Activated CD4-positive, alpha-beta T cell treated with anti-CD3 and anti-CD28 coated beads, Interleukin-2, amount 50 U/mL, for 48 hours (primary cell): ENCODE data around the gene PARL.
"Not testable (repeated sequence)": the region's sequence is repeated elsewhere in the genome, so short reads cannot be mapped to it uniquely, and the experiment has no call there.

ENCODE experiments used
- DNase-seq, 2 experiments: peaks; one replicate each; pipeline ENCODE4 v3.0.0-alpha.2; 2020

PARL gene

DNA sequence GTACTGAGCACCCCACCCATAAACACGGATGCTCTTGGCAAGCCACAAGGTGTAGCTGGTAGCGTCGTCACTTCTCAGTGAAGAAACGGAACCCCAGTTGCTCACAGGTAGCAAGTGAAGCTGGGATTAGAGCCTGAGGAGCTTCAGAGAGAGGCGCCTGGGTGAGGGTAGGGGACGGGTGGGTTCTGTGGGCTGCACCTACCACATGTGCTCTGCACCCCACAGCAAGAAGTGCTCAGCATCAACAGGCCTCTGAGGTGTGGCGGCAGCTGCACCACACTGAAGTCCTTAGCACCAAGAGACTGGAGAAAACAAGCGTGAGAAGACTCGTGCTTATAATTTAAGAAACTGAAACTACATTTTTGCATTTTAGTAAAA is 69.1 kb downstream of the PARL start:
- no peak for DNase-seq

DNA sequence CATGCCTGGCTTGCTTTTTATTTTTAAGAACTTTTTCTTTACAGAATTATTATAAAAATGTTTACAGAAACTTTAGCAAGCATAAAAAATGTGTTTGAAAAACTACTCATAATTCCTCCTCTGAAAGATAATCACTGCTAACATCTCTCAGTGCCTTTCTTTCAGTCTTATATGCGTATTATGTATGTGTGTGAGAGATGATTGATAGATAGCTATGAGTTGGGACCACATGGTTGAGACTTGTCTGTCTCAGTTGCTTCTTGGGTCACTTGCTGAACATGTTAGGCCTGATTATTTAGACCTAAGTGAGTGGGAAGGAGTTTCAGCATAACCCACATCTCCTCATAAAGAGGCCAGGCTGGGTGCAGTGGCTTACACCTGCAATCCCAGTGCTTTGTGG is 70.4 kb downstream of the PARL start:
- no peak for DNase-seq

- DNase-seq = no peak
These were observed 71.8 kb downstream of the PARL start for GRCh38 chr3:183812761-183813445.

DNA sequence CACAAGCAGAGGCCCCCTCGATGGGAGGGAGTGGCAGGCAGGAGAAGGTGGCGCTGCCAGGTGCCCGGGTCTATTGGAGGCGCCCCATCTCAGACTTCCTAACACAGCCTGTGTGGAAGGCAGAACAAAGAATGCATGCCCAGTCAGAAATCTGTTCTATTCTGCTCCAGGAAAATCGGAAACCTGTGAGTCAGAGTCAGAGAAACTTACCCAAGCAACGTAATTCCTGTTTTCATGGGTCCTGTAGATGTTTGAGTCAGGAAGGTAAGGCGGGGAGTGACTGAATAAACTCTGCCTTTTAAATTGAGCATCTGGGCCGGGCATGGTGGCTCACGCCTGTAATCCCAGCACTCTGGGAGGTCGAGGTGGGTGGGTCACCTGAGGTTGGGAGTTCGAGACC is 73.0 kb downstream of the PARL start:
- DNase-seq = no peak

- no peak for DNase-seq
These were observed 73.8 kb downstream of the PARL start for GRCh38 chr3:183810643-183811594.

GRCh38 chr3:183809270-183809669 is 75.4 kb downstream of the PARL start:
- no peak for DNase-seq

- no peak for DNase-seq
These were observed 76.3 kb downstream of the PARL start for GRCh38 chr3:183808355-183808754.

DNA sequence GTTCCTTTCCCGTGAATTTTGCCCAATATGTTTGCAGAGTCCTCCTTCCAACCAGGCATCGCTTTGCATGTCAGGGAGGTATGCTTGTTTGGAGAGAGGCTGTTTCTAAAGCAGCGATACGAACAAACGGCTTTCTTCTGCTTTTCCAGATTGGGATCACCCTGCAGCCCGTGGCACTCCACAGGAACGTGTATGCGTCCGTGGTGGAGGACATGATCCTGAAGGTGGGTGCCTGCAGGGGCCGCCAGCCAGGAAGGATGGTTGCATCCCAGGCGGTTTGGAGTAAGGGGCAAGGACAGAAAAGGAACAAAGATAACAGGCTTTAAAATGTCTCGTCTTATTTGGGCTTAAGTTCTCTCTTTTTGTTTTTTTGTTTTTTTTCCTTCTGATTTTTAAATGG is 76.8 kb downstream of the PARL start:
- no peak for DNase-seq

DNA sequence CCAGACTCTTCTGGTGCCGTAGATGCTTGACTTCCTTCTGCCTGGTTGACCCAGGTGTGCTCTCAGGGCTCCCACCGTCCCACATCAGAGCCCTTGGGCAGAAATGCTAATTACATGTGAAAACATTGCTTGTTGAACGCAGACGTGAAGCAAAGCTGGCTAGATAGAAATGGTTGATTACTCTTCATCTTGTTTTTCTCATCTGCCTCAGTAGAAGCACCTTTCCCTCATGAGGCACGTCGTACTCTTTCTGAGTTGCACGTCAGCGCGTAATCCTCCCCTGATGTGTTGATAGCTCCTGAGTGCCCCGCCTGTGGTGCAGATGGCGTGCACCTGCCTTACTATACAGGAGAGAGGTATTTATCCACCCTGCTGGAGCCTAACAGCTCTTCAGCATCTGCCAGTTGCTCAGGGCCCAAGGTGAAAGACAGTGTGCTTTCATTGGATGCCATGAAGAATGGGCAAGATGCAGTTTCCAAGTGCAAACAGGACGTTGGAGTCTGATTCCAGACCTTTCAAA is 77.4 kb downstream of the PARL start:
- DNase-seq = no peak

- no peak for DNase-seq
These were observed 81.7 kb downstream of the PARL start for GRCh38 chr3:183802989-183803388.

DNA sequence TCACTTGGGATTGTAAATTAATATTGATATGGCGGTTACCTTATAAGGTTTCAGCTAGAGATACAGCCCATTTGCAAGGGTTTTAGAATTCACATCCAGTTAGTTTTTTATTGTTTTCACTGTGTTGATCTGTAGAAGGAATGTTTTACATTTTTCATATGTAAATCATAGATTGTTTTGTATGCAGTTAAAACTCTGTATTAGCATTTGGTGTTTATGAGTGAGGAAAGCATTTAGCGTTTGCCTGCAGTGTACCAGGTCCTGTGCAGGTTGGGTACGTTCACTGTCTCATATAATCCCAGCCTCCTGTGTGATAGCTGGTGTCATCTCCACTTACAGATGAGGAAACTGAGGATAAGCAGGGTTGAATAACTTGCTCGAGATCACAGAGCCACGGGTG is 83.1 kb downstream of the PARL start:
- DNase-seq = no peak

DNA sequence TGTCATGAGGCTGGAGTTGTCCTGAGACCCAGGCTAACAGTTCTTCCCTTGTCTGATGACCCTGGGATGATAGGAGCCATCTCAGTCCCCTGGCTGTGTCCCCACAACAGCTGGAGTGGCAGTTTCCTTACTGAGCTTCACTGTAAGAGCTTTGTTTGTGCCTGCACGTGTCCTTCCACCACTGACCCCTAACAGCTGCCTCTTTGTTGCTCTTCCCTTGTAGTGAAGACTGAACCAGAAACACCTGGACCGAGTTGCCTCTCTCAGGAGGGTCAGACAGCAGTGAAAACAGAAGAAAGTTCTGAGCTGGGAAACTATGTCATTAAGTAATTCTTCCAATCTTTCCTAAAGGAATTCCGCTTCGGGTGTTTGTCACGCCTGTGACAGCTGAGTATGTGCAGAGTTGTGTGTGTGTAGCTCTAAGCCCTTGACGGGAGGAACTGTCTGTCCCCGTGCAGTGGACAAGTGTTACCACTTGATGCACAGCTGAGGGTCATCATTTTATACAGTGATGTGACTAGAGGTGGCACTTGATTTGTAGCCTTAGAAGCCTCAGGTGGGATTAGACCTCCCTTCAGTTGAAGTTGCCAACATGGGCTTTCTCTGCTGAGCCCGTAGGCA is 84.3 kb downstream of the PARL start:
- no peak for DNase-seq

DNA sequence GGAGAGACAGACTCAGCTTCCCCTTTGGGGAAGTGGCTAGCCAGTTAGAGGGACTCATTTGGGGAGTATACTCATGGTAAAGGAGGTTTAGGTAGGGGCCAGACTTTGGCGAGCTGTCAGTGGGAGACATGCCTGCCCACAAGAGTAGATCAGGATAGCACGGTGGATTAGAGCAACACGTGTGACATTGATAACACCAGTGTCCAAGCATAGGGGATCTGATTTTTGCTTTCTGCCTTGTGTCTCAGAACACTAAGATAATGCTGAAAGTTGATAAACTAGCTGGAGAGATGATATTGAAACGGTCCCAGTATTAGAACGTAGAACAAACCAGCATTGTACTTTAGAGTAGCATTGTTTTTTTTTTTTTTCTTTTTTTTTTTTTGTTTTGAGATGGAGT is 85.2 kb downstream of the PARL start:
- DNase-seq = no peak

GRCh38 chr3:183797996-183798395 is 86.7 kb downstream of the PARL start:
- no peak for DNase-seq

- no peak for DNase-seq
These were observed 88.3 kb downstream of the PARL start for GRCh38 chr3:183796372-183796771.

GRCh38 chr3:183794452-183794851 is 90.2 kb downstream of the PARL start:
- no peak for DNase-seq

GRCh38 chr3:183792976-183793375 is 91.7 kb downstream of the PARL start:
- DNase-seq = no peak

- no peak for DNase-seq
These were observed 94.0 kb downstream of the PARL start for GRCh38 chr3:183790700-183791099.

DNA sequence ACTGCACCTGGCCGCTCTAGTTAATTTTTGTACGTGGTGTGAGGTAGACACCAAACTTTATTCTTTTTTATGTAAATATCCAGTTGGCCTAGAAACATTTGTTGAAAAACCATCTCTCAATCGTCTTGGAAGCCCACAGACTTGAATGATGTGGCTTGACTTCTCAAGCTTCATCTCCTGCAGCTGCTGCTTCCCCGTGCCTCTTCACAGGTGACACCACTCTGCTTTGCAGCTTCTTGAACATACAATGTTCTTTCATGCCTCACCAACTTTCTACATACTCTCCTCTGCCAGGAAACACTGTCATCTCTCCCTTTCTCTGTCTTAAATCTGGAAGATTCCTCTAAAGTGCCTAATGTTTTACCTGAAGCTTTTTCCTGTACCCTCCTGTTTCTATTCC is 94.9 kb downstream of the PARL start:
- DNase-seq = no peak

GRCh38 chr3:183784503-183784902 is 100.2 kb downstream of the PARL start:
- not testable (repeated sequence) for DNase-seq

GRCh38 chr3:183782576-183783276 is 102.0 kb downstream of the PARL start:
- no peak for DNase-seq

- no peak for DNase-seq
These were observed 103.4 kb downstream of the PARL start for GRCh38 chr3:183781246-183781645.

- DNase-seq = no peak
These were observed 104.7 kb downstream of the PARL start for GRCh38 chr3:183779896-183780465.
